ENCODE measurements around the gene TMEM178A. TPM values are rescaled to one million over a fixed set of nuclear protein-coding genes. Genes with fewer than 3 reads are reported as not detected.

Gene TMEM178A
- polyA plus RNA-seq, 2 of the 4 experiments (the other 2 are of a cell fraction) = 0.13 to 0.87 TPM

Other genes starting within 250 kb of the TMEM178A start
- gene MAP4K3, start 228.6 kb upstream of the TMEM178A start, polyA plus RNA-seq (2011; rRNA removed) = 44.2 and 44.6 TPM in 2 replicates
- 15.8 to 17.9 TPM (median 17.7 TPM) in 3 replicates for gene MAP4K3, start 228.6 kb upstream of the TMEM178A start, polyA plus RNA-seq (2017; fragmentation: RNase III; extraction: RNeasy Plus Mini Kit Qiagen cat#74134 plus additional on column Dnase treatment)
- gene THUMPD2, start 113.3 kb downstream of the TMEM178A start, polyA plus RNA-seq (2011; rRNA removed) = 19.9 and 25.3 TPM in 2 replicates
- gene THUMPD2, start 113.3 kb downstream of the TMEM178A start, polyA plus RNA-seq (2017; fragmentation: RNase III; extraction: RNeasy Plus Mini Kit Qiagen cat#74134 plus additional on column Dnase treatment) = 13.8 to 15.8 TPM (median 14.8 TPM) in 3 replicates